Eye (tissue), 1 donor: ENCODE measurements around the gene NDUFS4.
"Not testable (repeated sequence)": the region's sequence is repeated elsewhere in the genome, so short reads cannot be mapped to it uniquely, and the experiment has no call there.

Source experiments
- DNase-seq: peaks from one replicate; pipeline ENCODE4 v3.0.0-alpha.2; 2015

NDUFS4 gene

GRCh38 chr5:53575831-53576230 lies 15.4 kb downstream of the NDUFS4 start:
- no peak for DNase-seq

GRCh38 chr5:53576674-53577073 lies 16.2 kb downstream of the NDUFS4 start:
- DNase-seq: no peak

GRCh38 chr5:53578854-53579253 lies 18.4 kb downstream of the NDUFS4 start:
- DNase-seq: no peak

- DNase-seq: no peak
These were observed 20.1 kb downstream of the NDUFS4 start for GRCh38 chr5:53580547-53580946.

- no peak for DNase-seq
These were observed 21.8 kb downstream of the NDUFS4 start for GRCh38 chr5:53582225-53582624.

- no peak for DNase-seq
These were observed 30.3 kb downstream of the NDUFS4 start for GRCh38 chr5:53590759-53591158.

GRCh38 chr5:53594419-53594818 lies 34.0 kb downstream of the NDUFS4 start:
- DNase-seq: no peak

GRCh38 chr5:53597894-53598293 lies 37.5 kb downstream of the NDUFS4 start:
- no peak for DNase-seq

GRCh38 chr5:53601570-53601969 lies 41.1 kb downstream of the NDUFS4 start:
- DNase-seq: no peak

- peak; percentile 32 for DNase-seq
These were observed 42.7 kb downstream of the NDUFS4 start for GRCh38 chr5:53603009-53603687.

GRCh38 chr5:53604309-53604708 lies 43.9 kb downstream of the NDUFS4 start:
- DNase-seq: no peak

GRCh38 chr5:53607886-53608285 lies 47.4 kb downstream of the NDUFS4 start:
- no peak for DNase-seq

GRCh38 chr5:53608897-53609296 lies 48.5 kb downstream of the NDUFS4 start:
- DNase-seq: not testable (repeated sequence)

- no peak for DNase-seq
These were observed 52.6 kb downstream of the NDUFS4 start for GRCh38 chr5:53613061-53613460.

GRCh38 chr5:53613536-53613935 lies 53.1 kb downstream of the NDUFS4 start:
- no peak for DNase-seq

- peak; percentile 14 for DNase-seq
These were observed 54.0 kb downstream of the NDUFS4 start for GRCh38 chr5:53614376-53614885.

- no peak for DNase-seq
These were observed 56.6 kb downstream of the NDUFS4 start for GRCh38 chr5:53616939-53617549.

- DNase-seq: no peak
These were observed 70.8 kb downstream of the NDUFS4 start for GRCh38 chr5:53631251-53631650.

- DNase-seq: no peak
These were observed 81.6 kb downstream of the NDUFS4 start for GRCh38 chr5:53642061-53642460.

GRCh38 chr5:53643445-53643844 lies 83.0 kb downstream of the NDUFS4 start:
- no peak for DNase-seq

- no peak for DNase-seq
These were observed 84.6 kb downstream of the NDUFS4 start for GRCh38 chr5:53645078-53645477.

GRCh38 chr5:53649352-53649751 lies 88.9 kb downstream of the NDUFS4 start:
- no peak for DNase-seq

GRCh38 chr5:53660573-53660972 lies 100.1 kb downstream of the NDUFS4 start:
- not testable (repeated sequence) for DNase-seq

- DNase-seq: not testable (repeated sequence)
These were observed 104.9 kb downstream of the NDUFS4 start for GRCh38 chr5:53665313-53665712.

GRCh38 chr5:53667621-53668020 lies 107.2 kb downstream of the NDUFS4 start:
- DNase-seq: no peak
